C4-2B (cell line): ENCODE measurements around the gene OLFM1.

Source experiments
- ZFX ChIP-seq: fragments of 450-650 bp; IDR thresholded peaks from 2 replicates; pipeline ENCODE4 v1.6.1; 2017
- TF ChIP-seq, protein P1 (sequence below): fragments of 450-650 bp; conservative IDR thresholded peaks from 2 replicates; pipeline ENCODE4 v1.5.1; 2017; ENCODE audit warnings: mild to moderate bottlenecking

- TF ChIP-seq, protein P1, sequence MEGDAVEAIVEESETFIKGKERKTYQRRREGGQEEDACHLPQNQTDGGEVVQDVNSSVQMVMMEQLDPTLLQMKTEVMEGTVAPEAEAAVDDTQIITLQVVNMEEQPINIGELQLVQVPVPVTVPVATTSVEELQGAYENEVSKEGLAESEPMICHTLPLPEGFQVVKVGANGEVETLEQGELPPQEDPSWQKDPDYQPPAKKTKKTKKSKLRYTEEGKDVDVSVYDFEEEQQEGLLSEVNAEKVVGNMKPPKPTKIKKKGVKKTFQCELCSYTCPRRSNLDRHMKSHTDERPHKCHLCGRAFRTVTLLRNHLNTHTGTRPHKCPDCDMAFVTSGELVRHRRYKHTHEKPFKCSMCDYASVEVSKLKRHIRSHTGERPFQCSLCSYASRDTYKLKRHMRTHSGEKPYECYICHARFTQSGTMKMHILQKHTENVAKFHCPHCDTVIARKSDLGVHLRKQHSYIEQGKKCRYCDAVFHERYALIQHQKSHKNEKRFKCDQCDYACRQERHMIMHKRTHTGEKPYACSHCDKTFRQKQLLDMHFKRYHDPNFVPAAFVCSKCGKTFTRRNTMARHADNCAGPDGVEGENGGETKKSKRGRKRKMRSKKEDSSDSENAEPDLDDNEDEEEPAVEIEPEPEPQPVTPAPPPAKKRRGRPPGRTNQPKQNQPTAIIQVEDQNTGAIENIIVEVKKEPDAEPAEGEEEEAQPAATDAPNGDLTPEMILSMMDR, result no peak
- no peak for TF ChIP-seq ZFX
These were observed 47.0 kb downstream of the OLFM1 start for GRCh38 chr9:135134268-135135022.
